T-helper 2 cell (primary cell): ENCODE measurements around the gene ANTXR2.
"Not testable (repeated sequence)": the region's sequence is repeated elsewhere in the genome, so short reads cannot be mapped to it uniquely, and the experiment has no call there.

ENCODE experiments used
- DNase-seq, 5 experiments: peaks; one replicate each; pipeline versions ENCODE4 v3.0.0 to v3.0.0-alpha.2; 2012 to 2022
- total RNA-seq, 2 donors: gene quantifications; one replicate each; lab custom pipeline; 2026; lab: John Stamatoyannopoulos, UW

The ANTXR2 gene
- 73.3 to 94.3 reads per million in 2 donors for total RNA-seq

DNA sequence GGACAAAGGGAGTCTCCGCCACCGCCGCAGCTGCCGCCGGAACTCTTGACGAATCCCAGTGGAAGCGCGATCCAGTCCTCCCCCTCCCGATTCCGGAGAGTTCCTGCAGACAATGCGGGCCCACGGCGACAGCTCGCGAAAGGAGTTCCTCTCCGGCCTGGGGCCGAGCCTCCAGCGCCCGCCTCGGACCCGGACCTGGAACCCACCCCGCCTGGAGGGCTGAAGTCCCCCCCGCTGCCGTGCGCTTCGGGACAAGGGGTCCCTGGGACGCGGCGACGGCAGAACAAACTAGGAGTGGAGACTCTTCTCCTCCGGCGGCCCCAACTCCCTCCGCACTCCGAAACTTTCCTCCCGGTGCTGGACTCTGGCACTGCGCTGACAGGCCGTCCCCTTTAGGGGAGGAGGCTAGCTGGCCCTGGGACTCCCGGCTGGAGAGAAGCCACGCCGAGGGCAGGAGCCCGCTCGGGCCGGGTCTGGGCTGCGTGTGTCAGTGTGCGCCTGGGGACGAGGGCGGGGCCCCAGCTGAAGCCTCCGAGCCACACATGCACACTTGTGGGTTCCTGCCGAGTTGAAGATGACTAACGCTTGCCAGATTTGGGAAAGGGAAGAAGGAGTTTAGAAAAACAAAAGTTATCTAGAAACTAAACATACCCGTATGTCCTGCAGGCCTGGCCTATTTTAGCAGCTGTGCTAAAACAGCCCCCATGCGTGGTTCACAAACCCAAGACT is at the start of gene ANTXR2:
TSS of gene ANTXR2 (minus strand) at position 486 of the 729 bp plus-strand sequence. CDS start 669 bp downstream, outside the sequence.
- DNase-seq: peak; percentile 39 to 86 (median 50)

DNA sequence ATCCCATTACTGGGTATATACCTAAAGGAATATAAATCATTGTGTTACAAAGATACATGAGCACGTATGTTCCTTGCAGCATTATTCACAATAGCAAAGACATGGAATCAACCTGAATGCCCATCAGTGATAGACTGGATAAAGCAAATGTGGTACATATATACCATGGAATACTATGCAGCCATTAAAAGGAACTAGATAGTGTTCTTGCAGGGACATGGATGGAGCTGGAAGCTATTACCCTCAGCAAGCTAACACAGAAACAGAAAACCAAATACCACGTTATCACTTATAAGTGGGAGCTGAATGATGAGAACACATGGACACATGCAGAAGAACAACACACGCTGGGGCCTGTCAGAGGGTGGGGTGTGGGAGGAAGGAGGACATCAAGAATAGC is 48.8 kb upstream of the ANTXR2 start:
- not testable (repeated sequence) for DNase-seq

DNA sequence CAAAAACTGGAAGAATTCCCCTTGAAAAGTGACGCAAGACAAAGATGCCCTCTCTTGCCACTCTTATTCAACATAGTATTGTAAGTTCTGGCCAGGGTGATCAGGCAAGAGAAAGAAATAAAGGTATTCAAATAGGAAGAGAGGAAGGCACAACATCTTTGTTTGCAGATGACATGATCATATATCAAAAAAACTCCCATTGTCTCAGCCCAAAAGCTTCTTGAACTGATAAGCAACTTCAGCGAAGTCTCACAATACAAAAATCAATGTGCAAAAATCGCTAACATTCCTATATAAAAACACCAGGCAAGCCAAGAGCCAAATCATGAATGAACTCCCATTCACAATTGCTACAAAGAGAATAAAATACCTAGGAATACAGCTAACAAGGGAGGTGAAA is 46.6 kb upstream of the ANTXR2 start:
- not testable (repeated sequence) for DNase-seq

DNA sequence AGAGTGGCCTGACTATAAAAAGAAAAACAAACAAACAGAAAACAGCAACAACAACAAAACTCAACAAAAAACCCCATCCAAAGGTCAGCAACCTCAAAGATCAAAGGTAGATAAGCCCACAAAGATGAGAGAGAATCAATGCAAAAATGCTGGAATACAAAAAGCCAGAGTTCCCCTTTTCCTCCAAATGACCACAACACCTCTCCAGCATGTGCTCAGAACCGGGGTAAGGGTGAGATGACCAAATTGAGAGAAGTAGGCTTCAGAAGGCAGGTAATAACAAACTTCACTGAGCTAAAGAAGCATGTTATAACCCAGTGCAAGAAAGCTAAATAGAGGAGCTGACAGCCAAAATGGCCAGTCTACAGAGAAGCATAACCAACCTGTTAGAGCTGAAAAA is 43.5 kb upstream of the ANTXR2 start:
- no peak for DNase-seq

DNA sequence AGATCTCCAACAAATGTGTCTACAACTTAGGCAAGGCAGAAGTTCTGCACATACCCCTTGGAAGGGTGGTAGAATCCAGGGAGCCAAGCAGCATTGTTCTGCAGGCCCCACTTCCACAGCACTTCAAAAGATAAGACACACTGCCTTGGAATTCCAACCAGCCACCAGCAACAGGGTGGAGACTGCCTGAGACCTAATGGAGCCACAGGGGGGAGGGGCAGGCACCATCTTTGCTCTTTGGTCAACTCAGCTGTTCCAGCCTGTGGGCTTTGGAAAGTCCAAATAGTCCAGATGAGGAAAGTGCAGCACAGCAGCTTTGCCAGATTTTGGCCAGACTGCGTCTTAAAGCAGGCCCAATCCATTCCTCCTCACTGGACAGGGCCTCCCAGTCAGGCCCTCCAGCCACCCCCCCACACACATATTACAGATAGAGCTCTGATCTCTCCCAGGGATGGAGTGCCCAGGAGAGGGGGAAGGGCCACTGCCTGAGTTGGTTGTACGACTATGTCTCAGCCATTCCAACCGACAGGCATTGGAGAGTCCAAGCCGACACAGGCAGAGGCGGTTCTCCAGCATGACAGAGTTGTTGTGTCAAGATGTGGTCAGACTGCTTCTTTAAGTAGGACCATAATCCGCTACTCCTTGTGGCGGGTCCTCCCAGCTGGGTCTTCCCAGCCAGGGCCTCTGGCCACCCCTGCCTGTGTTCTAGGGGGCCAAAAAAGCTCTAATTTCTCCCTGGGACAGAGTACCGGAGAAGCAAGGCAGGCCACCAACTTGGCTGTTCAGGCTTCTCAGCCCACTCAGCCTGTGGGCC is 42.5 kb upstream of the ANTXR2 start:
- DNase-seq: no peak

DNA sequence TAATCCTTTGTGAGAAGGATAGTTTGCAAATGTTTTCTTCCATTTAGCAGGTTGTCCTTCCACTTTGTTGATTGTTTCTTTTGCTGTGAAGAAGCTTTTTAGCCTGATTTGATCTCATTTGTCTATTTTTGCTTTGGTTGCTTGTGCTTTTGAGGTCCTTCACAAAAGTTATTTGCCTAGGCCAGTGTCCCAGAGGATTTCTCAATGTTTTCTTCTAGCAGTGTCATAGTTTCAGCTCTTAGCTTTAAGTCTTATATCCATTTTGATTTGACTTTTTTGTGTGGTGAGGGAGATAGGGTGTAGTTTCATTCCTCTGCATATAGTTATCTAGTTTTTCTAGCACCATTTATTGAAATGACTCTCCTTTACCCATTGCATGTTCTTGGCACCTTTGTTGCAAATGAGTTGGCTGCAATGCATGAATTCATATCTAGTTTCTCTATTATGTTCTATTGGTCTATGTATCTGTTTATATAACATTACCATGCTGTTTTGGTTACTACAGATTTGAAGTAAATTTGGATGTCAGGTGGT is 41.8 kb upstream of the ANTXR2 start:
- no peak for DNase-seq

DNA sequence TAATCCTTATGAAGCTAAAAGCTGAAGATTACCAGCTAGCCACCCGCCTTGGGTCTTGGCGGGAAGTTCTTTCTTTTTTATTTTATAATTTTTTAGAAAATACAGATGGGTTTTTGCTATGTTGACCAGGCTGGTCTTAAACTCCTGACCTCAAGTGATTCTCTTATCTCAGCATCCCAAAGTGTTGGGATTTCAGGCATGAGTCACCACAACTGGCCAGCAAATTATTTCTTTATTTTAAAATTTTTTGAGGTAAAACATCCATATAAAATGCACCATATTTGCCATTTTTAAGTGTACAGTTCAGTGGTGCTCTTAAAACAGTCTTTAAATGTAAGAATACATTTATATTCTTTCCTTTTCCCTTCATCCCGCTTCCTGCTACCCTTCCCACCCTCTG is 40.6 kb upstream of the ANTXR2 start:
- DNase-seq: no peak

DNA sequence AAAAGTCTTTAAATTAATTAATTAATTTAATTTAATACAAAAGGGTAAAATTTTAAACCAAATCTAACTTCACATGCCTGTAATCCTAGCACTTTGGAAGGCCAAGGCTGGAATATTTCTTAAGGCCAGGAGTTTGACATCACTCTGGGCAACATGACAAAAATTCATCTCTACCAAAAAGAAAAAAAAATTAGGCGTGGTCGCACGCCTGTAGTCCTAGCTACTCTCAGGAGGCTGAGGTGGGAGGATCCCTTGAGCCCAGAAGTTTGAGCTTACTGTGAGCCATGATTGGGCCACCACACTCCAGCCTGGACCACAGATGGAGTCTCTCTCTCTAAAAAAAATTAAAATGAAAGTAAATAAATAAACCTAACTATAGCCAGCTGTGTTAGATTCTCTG is 39.2 kb upstream of the ANTXR2 start:
- DNase-seq: no peak

DNA sequence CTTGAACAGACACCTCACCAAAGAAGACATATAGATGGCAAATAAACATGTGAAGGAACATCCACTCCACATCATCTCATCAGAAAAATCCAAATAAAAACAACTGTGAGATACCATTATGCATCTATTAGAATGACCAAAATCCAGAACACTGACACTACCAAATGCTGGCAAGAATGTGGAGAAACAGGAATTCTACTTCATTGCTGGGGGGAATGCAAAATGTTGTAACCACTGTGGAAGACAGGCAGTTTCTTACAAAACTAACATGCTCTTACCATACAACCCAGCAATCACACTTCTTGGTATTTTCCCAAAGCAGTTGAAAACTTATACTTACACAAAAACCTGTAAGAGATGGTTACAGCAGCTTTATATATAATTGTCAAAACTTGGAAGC is 38.2 kb upstream of the ANTXR2 start:
- no peak for DNase-seq

DNA sequence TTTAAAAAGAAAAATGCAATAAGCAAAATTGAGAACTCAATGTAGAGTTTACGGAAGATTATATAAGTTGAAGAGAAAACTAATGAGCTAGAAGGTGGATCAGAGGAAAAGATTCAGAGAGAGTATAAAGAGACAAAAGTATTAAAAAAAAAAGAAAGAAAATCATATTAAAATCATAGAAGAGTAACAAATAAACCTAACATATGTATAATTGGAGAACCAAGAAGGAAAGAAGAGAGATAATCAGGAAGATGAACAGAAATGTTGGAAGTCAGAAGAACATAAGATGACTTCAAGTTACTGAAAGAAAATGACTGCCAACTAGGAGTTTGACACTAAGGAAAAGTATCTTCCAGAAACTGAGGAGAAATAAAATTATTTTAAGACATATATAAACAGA is 34.3 kb upstream of the ANTXR2 start:
- DNase-seq: no peak

DNA sequence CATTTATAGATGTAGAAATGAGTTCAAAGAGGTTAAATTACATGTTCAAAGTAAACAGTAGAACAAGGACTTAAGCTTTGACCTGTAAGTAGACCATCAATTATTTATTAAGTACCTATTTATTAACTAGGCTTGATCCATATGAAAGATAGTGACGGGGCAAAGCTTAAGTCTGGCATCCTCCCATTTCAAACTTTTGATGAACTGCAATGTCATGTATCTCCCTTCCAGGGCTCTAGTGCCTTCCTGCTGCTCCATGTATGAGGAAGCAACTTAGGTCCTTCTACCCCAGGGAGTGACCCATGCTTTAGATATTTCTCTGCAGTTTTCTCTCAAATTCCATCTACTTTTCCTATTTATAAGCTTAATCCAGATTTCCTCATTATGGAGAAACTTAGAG is 31.9 kb upstream of the ANTXR2 start:
- no peak for DNase-seq

DNA sequence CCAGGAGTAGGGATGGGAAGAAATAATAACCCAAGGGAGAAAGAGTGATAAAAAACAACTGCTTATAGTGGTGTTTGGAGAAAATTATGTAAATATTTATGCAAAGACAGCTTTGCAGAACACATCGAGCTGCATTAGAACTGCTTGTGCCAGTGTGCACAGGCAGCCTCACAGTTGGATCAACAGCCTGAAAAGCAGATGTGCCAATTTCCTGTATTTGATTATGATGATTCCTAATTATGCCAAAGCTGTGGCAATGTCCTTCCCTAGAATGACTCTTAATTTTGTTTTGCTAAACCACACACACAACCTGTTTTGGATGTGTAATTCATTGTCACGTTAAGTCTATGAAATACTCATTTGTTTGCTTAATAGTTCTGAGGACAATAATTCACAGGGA is 30.6 kb upstream of the ANTXR2 start:
- DNase-seq: no peak

DNA sequence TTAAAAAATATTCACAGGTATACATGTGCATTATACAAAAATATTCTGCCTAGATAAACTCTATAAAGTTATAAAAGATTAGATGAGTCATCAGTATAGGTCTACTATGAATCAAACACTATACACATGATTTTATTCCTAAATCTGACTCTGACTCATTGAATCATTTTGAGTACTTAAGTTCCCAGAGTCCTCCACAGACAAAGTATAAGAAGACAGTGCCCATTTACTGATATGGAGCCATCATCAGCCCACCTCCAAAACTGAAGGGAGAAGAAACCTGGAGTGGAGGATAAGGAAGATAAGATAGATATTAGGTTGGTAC is 28.7 kb upstream of the ANTXR2 start:
- DNase-seq: no peak

DNA sequence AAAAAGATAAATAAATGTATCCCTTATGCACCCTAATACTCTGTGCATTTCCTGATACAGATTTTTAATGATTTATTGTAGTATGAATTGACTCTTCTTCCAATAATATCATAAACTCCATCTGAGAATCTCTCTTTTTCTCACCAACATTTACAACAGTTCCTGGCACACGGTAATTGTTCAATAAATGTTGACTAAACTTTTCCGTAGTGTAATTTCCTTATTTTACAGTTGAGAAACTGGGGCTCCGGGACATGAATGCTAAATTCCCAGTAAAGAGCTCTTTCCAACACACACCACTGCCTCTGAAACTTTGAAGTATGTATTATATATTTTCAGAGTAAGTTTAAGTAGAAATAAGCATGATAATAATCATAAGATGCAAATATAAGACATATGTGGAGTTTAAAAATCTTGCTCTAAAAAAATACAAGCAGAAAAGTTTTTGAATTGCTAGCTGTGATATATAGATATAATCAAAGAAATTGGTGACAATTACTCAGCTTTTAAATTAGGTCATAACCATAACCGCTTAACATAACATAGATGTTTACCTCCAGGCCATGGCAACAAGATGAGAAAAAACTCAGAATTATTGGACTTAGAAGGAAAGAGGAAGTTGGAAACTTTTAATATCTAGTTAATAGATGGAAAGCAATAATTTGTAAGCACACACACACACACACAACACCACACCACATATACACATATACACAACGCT is 28.2 kb upstream of the ANTXR2 start:
- no peak for DNase-seq

DNA sequence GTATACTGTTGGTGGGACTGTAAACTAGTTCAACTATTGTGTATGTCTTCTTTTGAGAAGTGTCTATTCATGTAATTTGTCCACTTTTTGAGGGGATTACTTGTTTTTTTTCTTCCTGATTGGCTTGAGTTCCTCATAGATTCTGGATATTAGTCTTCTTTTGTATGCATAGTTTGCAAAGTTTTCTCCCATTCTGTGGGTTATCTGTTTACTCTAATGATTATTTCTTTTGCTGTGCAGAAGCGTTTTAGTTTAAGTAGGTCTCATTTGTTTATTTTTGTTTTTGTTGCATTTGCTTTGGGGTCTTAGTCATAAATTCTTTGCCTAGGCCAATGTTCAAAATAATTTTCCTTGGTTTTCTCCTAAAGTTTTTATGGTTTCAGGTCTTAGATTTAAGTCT is 26.6 kb upstream of the ANTXR2 start:
- DNase-seq: no peak

DNA sequence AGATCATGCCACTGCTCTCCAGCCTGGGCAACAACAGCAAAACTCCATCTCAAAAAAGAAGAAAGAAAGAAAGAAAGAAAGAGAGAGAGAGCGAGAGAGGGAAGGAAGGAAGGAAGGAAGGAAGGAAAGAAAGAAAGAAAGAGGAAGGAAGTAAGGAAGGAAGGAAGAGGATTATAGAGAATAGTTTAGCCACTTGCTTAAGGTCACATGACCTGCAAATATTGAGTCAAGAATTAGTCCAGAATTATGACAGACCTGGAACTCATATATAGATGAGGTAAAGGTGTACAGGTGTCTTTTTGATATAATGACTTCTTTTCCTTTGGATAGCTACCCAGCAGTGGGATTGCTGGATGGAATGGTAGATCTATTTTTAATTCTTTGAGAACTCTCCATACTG is 25.6 kb upstream of the ANTXR2 start:
- no peak for DNase-seq

DNA sequence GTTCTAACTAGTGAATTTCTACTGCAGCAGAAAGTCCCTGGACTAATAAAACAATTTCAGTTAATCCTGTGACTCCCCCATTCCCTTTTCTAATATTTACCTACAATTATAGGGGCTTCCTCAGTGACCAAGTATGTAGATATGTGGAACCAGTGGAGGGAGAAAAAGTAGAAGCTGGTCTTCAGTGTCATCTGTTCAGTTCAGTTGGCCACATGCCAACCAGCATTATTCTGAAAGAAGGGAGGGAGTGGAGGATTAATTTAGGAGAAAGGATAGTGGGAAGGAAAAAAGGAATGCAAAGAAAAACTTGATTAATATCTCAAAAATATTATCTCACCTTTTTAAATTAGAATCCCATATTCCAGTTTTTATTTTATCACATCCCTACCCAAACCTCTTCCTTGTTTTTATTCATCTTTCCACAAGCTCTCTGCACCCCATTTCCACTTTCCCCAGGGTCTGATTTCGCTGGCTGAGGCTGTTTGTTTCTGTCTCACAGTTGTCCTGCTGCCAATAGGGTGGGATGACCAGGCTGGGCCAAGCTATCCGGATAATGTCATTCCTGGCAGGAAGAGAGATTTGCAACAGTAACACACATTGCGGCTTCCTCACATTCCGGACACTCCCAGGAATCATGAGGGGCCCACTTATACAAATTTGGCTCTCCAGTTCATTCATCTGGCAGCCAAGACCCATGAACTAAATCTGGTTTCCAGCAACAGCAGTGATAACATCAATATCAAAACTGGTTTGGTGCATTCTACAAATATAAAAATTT is 24.6 kb upstream of the ANTXR2 start:
- no peak for DNase-seq

DNA sequence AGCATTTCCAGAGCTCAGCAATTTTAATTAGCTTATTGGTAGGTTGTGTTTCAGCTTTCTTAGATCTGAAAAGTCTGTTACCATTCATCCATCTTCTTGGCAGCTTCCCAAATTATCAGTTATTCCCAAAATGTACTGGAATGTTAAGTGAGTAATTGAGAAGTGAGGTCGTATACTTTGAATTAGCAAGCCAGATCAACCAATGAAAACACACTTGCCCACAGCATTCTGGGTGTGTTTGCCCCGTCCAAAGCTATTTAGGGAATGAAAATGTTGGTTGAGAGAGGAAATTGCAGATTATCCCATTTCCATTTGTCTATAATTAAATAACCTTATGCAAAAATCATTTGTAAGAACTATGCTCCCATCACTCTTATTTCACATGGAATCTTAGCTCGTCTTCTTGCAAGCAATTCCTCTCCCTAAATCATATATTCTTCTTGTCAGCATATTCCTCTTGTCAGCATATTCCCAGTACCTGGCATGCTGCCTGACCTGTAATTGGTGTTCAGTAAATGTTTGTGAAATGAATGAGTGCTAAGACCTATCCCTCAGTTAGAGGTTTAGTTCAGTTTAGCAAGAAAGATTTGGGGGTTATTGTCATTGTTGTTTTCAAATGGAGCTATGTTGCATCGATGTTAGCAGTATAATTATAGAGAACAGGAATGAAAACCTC is 23.3 kb upstream of the ANTXR2 start:
- no peak for DNase-seq

DNA sequence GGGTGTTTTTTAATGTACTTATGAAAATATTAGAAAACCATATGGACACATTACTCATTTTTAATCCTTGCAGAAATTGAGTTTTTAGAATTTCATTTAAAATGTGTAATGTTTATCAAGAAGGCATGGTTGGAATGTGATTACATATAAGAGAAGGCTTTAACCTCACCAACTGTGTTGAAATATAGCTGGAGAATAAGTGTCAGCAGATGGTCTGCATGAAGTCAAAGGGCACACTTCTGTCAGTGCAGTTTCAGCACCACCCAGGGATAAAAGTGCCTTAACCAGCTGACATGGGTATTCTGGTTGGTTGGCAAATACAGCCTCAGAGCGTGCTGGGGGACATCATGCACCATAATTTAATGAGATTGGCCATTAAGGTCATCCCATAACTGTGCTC is 21.2 kb upstream of the ANTXR2 start:
- DNase-seq: no peak

DNA sequence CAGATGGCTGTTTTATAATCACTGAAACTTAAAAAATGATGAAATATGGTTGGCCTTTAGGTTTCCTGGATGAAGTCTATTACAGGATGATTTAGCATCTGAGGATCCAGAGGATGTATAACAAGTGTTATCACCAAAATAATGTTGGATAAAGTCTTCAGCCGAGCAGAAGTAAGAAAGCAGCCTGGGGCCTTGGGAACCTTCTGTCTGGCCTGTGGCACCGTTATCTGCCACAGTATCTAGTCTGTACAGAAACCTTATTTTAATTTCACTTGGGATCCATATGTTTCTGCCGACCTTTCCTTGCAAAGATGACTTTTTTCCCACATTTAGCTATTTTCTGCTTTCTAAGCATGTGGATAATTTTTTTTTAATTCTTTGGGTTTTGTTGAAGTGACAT is 20.5 kb upstream of the ANTXR2 start:
- DNase-seq: no peak

DNA sequence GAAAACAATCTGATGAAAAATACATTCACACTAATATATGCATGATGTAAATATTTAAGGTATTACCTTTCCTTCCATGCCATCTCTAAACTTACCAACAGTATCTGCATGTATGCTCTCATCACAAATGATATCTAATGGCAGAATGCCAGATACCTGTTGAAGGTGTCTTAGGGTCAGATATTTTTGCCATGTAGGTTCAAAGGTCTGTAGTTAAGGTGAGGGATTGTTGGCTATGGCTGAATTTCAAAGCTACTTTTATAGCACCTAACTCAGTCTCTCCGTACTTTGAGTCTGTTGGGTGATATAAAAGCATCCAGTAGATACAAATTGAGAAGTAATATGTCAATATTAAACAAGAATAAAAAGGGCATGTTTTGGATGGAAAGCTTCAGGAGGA is 19.8 kb upstream of the ANTXR2 start:
- no peak for DNase-seq

DNA sequence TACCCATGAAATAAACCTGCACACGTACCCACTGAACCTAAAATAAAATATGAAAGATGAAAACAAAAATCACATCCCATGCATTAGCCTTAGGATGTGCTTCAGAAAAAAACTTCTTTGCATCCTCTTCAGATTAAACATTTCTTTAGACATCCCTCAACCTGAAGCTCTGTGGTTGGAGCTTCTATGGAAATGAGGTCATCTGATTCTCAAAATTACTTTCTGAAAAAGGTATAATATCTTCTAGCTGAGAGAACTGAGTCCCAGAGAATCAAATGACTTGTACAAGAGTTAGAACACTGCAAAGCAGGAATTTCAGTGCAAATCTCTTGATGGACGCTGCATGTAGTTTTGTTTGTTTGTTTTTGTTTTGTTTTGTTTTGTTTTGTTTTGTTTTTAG is 19.1 kb upstream of the ANTXR2 start:
- DNase-seq: peak in 1 of 5 experiments; percentile 29
